ENCODE measurements around the gene FAM13A. TPM values are rescaled to one million over a fixed set of nuclear protein-coding genes. Genes with fewer than 3 reads are reported as not detected.

Gene FAM13A
- total and polyA plus RNA-seq, 4 donors, result 31.0 to 41.4 (median 35.8) TPM

DNA sequence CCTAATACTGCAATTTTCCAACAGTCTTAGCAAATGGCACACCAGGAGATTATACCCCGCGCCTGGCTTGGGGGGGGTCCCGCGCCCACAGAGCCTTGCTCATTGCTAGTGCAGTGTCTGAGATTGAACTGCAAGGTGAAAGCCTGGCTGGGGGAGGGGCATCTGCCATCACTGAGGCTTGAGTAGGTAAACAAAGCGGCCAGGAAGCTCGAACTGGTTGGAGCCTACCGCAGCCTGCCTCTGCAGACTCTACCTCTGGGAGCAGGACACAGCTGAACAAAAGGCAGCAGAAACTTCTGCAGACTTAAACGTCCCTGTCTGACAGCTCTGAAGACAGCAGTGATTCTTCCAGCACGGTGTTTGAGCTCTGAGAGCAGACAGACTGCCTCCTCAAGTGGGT, 186.6 kb downstream of the FAM13A start:
- no peak for DNase-seq (ENCODE audit: low read depth in 4 of 6, low spot score in 6 of 6)
- H3K4me3 ChIP-seq (ENCODE audit: low read depth, low read length), result no peak overlapping the region
- no peak overlapping the region for H3K27ac ChIP-seq (ENCODE audit: low read depth, low read length)
- H3K27me3 ChIP-seq (ENCODE audit: control insufficient read depth, insufficient read depth, low read length), result no peaks in the 10 kb centered on the region
- H3K4me1 ChIP-seq (ENCODE audit: control insufficient read depth, insufficient read depth, low read length), result no peaks in the 10 kb centered on the region
- H3K9me3 ChIP-seq (ENCODE audit: control insufficient read depth, insufficient read depth, low read length), result no peaks in the 10 kb centered on the region
- 96% methylated on average over 9 of the region's 9 CpGs for WGBS (ENCODE audit: insufficient coverage)
- no peaks in the 10 kb centered on the region for H3K36me3 ChIP-seq (ENCODE audit: control insufficient read depth, insufficient read depth, low read length)

DNA sequence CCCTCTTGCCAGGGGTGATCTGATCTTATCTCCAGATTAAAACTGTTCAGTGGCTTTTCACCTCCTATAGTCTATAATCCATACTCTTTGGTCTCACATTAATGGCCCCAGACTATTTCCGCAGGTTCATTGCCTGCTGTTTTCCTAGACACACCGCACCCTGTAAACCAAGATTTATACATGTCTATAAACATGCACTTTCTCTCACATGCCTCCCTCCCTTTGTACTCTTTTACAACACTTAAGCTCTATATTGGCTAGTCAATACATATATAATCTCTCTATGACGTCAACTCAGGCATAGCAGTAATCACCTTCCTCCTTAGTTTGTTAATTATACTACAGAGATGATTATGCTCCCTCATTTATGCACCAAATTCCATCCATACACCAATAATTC, 188.5 kb downstream of the FAM13A start:
- no peak for DNase-seq (ENCODE audit: low read depth in 4 of 6, low spot score in 6 of 6)
- Histone ChIP-seq H3K4me3 (ENCODE audit: low read depth, low read length) (no peak overlapping the region), H3K27me3 (ENCODE audit: control insufficient read depth, insufficient read depth, low read length) (no peaks in the 10 kb centered on the region), H3K4me1 (ENCODE audit: control insufficient read depth, insufficient read depth, low read length) (no peaks in the 10 kb centered on the region), H3K9me3 (ENCODE audit: control insufficient read depth, insufficient read depth, low read length) (no peaks in the 10 kb centered on the region), H3K36me3 (ENCODE audit: control insufficient read depth, insufficient read depth, low read length) (no peaks in the 10 kb centered on the region), H3K27ac (ENCODE audit: low read depth, low read length) (no peak overlapping the region)
- 100% methylated on average over 2 of the region's 3 CpGs for WGBS (ENCODE audit: insufficient coverage)

DNA sequence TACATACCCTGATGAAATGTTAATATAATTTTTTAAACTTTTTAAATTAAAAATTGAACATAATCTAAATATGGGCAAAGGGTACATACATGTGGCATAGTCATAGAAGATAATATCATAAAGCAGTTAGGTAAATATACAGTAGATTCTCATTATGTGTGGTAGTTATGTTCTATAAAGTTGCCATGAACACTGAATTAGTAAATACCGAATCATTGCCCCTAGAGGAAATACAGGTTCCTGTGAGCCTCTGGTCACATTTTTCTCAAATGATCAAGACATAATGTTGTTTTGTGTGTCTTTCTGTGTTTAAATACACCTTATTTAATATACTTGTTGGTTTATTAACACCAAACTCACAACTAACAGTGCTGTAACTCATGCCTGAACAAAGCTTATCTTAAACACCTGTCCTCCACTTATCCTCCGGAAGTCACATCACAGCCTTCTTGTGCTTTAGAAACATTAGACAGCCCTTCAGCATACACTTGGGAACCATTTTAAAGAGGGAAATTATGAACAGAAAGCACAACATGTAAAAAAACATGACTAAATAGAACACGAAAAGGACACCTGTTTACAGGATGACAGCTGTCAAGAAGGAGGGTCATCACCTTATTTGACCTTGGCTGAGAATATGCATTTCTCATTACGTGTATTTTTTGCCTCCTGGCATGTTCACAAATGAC, 190.0 kb downstream of the FAM13A start:
- no peak overlapping the region for H3K27ac ChIP-seq (ENCODE audit: low read depth, low read length)
- WGBS (ENCODE audit: insufficient coverage), result 71% methylated on average over 1 of the region's 4 CpGs
- no peaks in the 10 kb centered on the region for H3K9me3 ChIP-seq (ENCODE audit: control insufficient read depth, insufficient read depth, low read length)
- H3K36me3 ChIP-seq (ENCODE audit: control insufficient read depth, insufficient read depth, low read length), result no peaks in the 10 kb centered on the region
- no peaks in the 10 kb centered on the region for H3K27me3 ChIP-seq (ENCODE audit: control insufficient read depth, insufficient read depth, low read length)
- DNase-seq (ENCODE audit: low read depth in 4 of 6, low spot score in 6 of 6), result no peak
- no peaks in the 10 kb centered on the region for H3K4me1 ChIP-seq (ENCODE audit: control insufficient read depth, insufficient read depth, low read length)
- no peak overlapping the region for H3K4me3 ChIP-seq (ENCODE audit: low read depth, low read length)

DNA sequence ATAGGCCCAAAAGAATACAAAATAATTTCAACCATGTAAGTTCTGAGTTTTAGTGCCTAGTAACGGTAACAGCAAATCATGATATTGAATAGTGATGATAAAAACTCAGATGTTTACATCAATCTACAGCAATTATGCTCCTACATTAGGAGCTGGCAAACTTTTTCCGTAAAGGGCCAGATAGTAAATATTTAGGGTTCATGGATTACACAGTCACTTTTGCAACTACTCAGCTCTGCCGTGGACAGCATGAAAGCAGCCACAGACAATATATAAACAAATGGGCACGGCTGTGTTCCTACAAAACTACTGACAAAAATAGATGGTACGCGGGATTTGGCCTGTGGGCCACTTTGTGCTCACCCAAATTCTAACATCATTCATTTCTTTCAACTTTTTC, 191.5 kb downstream of the FAM13A start:
- Histone ChIP-seq H3K36me3 (ENCODE audit: control insufficient read depth, insufficient read depth, low read length) (no peaks in the 10 kb centered on the region), H3K4me3 (ENCODE audit: low read depth, low read length) (no peak overlapping the region), H3K9me3 (ENCODE audit: control insufficient read depth, insufficient read depth, low read length) (no peaks in the 10 kb centered on the region), H3K4me1 (ENCODE audit: control insufficient read depth, insufficient read depth, low read length) (peaks cover 4% of the 10 kb centered on the region), H3K27ac (ENCODE audit: low read depth, low read length) (no peak overlapping the region), H3K27me3 (ENCODE audit: control insufficient read depth, insufficient read depth, low read length) (no peaks in the 10 kb centered on the region)
- WGBS (ENCODE audit: insufficient coverage), result 64% methylated on average over 2 of the region's 6 CpGs
- no peak for DNase-seq (ENCODE audit: low read depth in 4 of 6, low spot score in 6 of 6)

DNA sequence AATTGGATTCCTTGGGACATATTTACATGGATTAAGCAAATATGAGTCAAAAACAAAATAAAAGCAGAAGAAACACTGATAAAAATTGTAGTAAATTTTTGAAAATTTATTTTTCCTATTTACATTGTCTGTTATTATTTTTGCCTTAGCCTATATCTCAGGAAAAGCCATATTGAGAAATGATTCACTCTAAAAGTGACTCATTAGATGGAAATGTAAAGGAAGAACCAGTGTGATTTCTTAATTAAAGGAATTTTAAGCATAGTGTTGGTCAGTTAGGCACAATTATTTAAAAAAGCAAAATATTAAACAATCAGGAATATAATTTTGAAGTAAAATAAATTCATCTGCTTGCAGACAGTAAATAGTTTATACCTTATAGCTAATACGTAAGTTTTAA, 191.9 kb downstream of the FAM13A start:
- Histone ChIP-seq H3K9me3 (ENCODE audit: control insufficient read depth, insufficient read depth, low read length) (no peaks in the 10 kb centered on the region), H3K27ac (ENCODE audit: low read depth, low read length) (no peak overlapping the region), H3K4me3 (ENCODE audit: low read depth, low read length) (no peak overlapping the region), H3K27me3 (ENCODE audit: control insufficient read depth, insufficient read depth, low read length) (no peaks in the 10 kb centered on the region), H3K4me1 (ENCODE audit: control insufficient read depth, insufficient read depth, low read length) (peaks cover 4% of the 10 kb centered on the region), H3K36me3 (ENCODE audit: control insufficient read depth, insufficient read depth, low read length) (no peaks in the 10 kb centered on the region)
- no CpG with 5 or more reads among the region's 1 CpG for WGBS (ENCODE audit: insufficient coverage)
- DNase-seq (ENCODE audit: low read depth in 4 of 6, low spot score in 6 of 6), result no peak

DNA sequence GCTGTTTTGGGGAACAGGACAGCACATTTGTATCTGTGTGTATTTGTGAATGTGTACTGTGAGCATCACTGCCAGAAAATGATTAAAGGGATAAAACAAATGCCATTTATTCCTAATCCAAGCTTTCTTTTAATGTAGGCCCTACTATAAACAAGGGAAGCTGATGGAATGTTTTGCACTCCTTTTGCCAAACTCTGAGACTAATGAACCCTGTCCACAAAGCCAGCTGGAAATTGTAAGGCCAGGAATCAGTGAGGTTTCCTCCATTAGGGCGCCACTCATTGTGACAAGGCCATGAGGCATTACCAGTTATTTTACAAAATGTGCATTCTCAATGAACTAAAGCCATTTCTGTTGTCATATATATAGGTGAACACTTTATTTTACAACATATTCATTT, 196.4 kb downstream of the FAM13A start:
- no peak overlapping the region for H3K27ac ChIP-seq (ENCODE audit: low read depth, low read length)
- no peaks in the 10 kb centered on the region for H3K9me3 ChIP-seq (ENCODE audit: control insufficient read depth, insufficient read depth, low read length)
- no CpG with 5 or more reads among the region's 1 CpG for WGBS (ENCODE audit: insufficient coverage)
- H3K36me3 ChIP-seq (ENCODE audit: control insufficient read depth, insufficient read depth, low read length), result no peaks in the 10 kb centered on the region
- H3K4me3 ChIP-seq (ENCODE audit: low read depth, low read length), result no peak overlapping the region
- peaks cover 8% of the 10 kb centered on the region for H3K4me1 ChIP-seq (ENCODE audit: control insufficient read depth, insufficient read depth, low read length)
- H3K27me3 ChIP-seq (ENCODE audit: control insufficient read depth, insufficient read depth, low read length), result no peaks in the 10 kb centered on the region
- DNase-seq (ENCODE audit: low read depth in 4 of 6, low spot score in 6 of 6), result peak in 2 of 6 donors; percentile 34

DNA sequence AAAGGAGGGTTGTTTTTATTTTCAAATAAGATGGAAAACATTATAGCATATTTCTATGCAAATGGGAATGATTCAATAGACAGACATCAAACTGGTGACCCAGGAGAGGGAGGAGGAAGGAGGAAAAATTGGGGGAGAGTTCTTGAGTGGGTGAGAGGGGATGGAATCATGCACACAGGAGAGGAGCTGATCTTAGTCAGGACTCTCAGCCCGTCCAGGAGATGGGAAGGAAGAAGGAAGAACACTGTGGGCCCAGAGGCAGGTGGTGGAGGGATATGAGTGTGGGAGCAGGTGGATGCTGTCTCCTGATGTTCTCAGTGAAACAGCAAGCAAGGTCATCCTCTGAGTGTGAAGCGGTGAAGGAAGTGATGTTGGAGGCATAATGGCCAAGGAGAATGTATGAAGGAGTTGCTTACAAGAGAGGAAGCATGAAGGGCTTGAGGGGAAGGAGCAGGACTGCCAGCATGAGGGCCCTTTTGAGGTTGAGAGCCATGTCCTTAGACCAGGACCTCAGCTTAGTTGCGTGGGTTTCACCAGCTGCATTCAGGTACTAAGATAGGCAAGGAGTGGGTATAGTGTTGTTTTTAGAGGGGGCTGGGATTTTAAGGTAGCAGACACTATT, 197.7 kb downstream of the FAM13A start:
- Histone ChIP-seq H3K36me3 (ENCODE audit: control insufficient read depth, insufficient read depth, low read length) (no peaks in the 10 kb centered on the region), H3K4me1 (ENCODE audit: control insufficient read depth, insufficient read depth, low read length) (peaks cover 8% of the 10 kb centered on the region), H3K4me3 (ENCODE audit: low read depth, low read length) (no peak overlapping the region), H3K27ac (ENCODE audit: low read depth, low read length) (no peak overlapping the region), H3K27me3 (ENCODE audit: control insufficient read depth, insufficient read depth, low read length) (no peaks in the 10 kb centered on the region), H3K9me3 (ENCODE audit: control insufficient read depth, insufficient read depth, low read length) (no peaks in the 10 kb centered on the region)
- DNase-seq (ENCODE audit: low read depth in 4 of 6, low spot score in 6 of 6), result no peak
- 62% methylated on average over 3 of the region's 3 CpGs for WGBS (ENCODE audit: insufficient coverage)

DNA sequence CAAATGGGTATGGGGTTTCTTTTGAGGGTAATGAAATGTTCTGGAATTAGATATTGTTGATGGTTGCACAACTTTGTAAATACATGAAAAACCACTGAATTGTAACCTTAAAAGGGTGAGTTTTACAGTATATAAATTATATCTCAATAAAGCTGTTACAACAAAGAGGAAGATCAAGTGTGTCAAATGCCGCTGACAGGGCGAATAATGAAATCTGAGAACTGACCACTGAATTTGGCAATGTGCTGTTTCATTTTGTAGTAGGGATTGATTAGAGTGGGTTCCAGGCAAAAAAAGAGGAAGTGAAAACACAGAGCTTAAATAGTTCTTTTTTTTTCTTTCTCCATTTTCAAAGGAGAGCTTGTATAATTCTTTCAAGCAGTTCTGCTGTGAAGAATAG, 198.2 kb downstream of the FAM13A start:
- no peaks in the 10 kb centered on the region for H3K27me3 ChIP-seq (ENCODE audit: control insufficient read depth, insufficient read depth, low read length)
- H3K27ac ChIP-seq (ENCODE audit: low read depth, low read length), result no peak overlapping the region
- H3K9me3 ChIP-seq (ENCODE audit: control insufficient read depth, insufficient read depth, low read length), result no peaks in the 10 kb centered on the region
- DNase-seq (ENCODE audit: low read depth in 4 of 6, low spot score in 6 of 6), result peak in 2 of 6 donors; percentile 8 to 24
- H3K4me1 ChIP-seq (ENCODE audit: control insufficient read depth, insufficient read depth, low read length), result peaks cover 8% of the 10 kb centered on the region
- no peaks in the 10 kb centered on the region for H3K36me3 ChIP-seq (ENCODE audit: control insufficient read depth, insufficient read depth, low read length)
- no peak overlapping the region for H3K4me3 ChIP-seq (ENCODE audit: low read depth, low read length)
- 55% methylated on average over 2 of the region's 2 CpGs for WGBS (ENCODE audit: insufficient coverage)

DNA sequence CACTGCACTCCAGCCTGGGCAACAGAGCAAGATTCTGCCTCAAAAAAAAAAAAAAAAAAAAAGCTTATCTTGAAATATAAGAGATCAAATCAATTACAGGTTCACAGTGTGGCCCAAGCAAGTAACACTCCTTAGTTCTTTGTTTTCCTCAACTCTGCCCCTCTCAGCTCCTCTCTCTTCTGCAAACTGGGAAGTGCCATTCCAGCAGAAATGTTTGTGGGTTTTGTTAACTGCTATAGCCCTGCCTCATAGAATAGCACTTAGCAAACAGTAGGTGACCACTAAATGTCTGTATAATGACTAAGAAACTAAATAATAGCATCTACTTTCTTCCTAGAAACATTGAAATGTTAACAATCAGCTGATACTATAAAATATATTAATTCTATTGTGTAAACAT, 199.4 kb downstream of the FAM13A start:
- no peak overlapping the region for H3K4me3 ChIP-seq (ENCODE audit: low read depth, low read length)
- no peaks in the 10 kb centered on the region for H3K36me3 ChIP-seq (ENCODE audit: control insufficient read depth, insufficient read depth, low read length)
- H3K27me3 ChIP-seq (ENCODE audit: control insufficient read depth, insufficient read depth, low read length), result no peaks in the 10 kb centered on the region
- no peaks in the 10 kb centered on the region for H3K9me3 ChIP-seq (ENCODE audit: control insufficient read depth, insufficient read depth, low read length)
- no peak for DNase-seq (ENCODE audit: low read depth in 4 of 6, low spot score in 6 of 6)
- H3K27ac ChIP-seq (ENCODE audit: low read depth, low read length), result no peak overlapping the region
- peaks cover 8% of the 10 kb centered on the region for H3K4me1 ChIP-seq (ENCODE audit: control insufficient read depth, insufficient read depth, low read length)

DNA sequence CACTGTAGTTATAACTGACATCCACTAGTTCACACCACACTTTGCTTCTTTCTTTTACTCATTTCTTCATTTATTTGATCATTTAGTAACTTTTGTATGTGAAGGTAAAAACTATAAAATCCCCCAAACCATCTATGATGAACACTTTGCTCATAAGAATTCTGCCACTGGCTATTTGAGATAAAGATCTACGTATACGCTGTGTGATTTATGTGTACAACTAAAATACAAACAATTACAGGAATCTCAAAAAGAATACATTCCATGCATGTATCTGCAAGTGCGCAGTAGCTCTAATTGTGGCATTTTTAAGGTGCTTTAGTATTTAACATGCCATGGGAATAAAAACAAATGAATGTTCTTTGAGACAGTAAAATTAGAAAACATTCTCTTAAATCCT, 202.5 kb downstream of the FAM13A start:
- Histone ChIP-seq H3K27ac (ENCODE audit: low read depth, low read length) (no peak overlapping the region), H3K9me3 (ENCODE audit: control insufficient read depth, insufficient read depth, low read length) (no peaks in the 10 kb centered on the region), H3K4me3 (ENCODE audit: low read depth, low read length) (no peak overlapping the region), H3K27me3 (ENCODE audit: control insufficient read depth, insufficient read depth, low read length) (no peaks in the 10 kb centered on the region), H3K36me3 (ENCODE audit: control insufficient read depth, insufficient read depth, low read length) (no peaks in the 10 kb centered on the region), H3K4me1 (ENCODE audit: control insufficient read depth, insufficient read depth, low read length) (peaks cover 3% of the 10 kb centered on the region)
- WGBS (ENCODE audit: insufficient coverage), result no CpG with 5 or more reads among the region's 3 CpGs
- DNase-seq (ENCODE audit: low read depth in 4 of 6, low spot score in 6 of 6), result no peak

Measured in spinal cord (tissue), 10 donors.